IMR-90 (cell line): ENCODE measurements around the gene PLEKHG4. TPM values are rescaled to one million over a fixed set of nuclear protein-coding genes. Genes with fewer than 3 reads are reported as not detected.

ENCODE experiments used
- ATAC-seq: fragments of 200-7000 bp; cut with Tn5 transposase; 2 replicates; pipeline ENCODE4 v1.9.1; 2020; ENCODE audit warnings: low read depth, mild to moderate bottlenecking, moderate library complexity
- BruUV-seq: library from RNA; stranded (reverse); fragments of 400-500 nt; replicated peaks from 2 replicates; lab custom pipeline; 2021; lab: Mats Ljungman, UMichigan
- CTCF ChIA-PET: fragments of 300-600 bp; formaldehyde crosslinking; extraction: SDS; loops from one replicate; lab custom pipeline; 2021; ENCODE audit warnings: antibody characterized with exemption; lab: Yijun Ruan, JAX
- POLR2A ChIA-PET: fragments of 300-600 bp; sonication (Branson Sonifier 250); formaldehyde crosslinking; loops from one replicate; lab custom pipeline; 2022; ENCODE audit warnings: antibody characterized with exemption; ENCODE audit not compliant: unreplicated experiment; lab: Charles Lee
- DNase-seq: peaks from one replicate; pipeline ENCODE4 v3.0.0; 2013
- H2AFZ ChIP-seq: replicated peaks from 2 replicates; pipeline ENCODE3; 2013; ENCODE audit warnings: low read length, mild to moderate bottlenecking; ENCODE audit not compliant: poor library complexity
- H2AK5ac ChIP-seq: 2 replicates; pipeline ENCODE4 v1.6.1; 2013; ENCODE audit warnings: low read depth, low read length, inconsistent platforms
- H2AK9ac ChIP-seq: replicated peaks from 2 replicates; pipeline ENCODE3; 2013; ENCODE audit warnings: mild to moderate bottlenecking, low read depth, low read length, moderate library complexity; ENCODE audit not compliant: poor library complexity
- H2BK120ac ChIP-seq: 2 replicates; pipeline ENCODE4 v1.6.1; 2013; ENCODE audit warnings: low read depth, low read length, inconsistent platforms
- H2BK15ac ChIP-seq: 3 replicates; pipeline ENCODE4 v1.6.1; 2013; ENCODE audit warnings: low read depth, low read length, inconsistent platforms
- H2BK20ac ChIP-seq: 2 replicates; pipeline ENCODE4 v1.6.1; 2013; ENCODE audit warnings: low read depth, mild to moderate bottlenecking, inconsistent platforms, low read length, moderate library complexity
- H2BK5ac ChIP-seq: 2 replicates; pipeline ENCODE4 v1.6.1; 2013; ENCODE audit warnings: mild to moderate bottlenecking, low read depth, low read length, inconsistent platforms; ENCODE audit not compliant: poor library complexity, severe bottlenecking
- H3K14ac ChIP-seq: replicated peaks from 2 replicates; pipeline ENCODE4 v1.6.1; 2013; ENCODE audit warnings: low read depth, low read length, inconsistent platforms
- H3K18ac ChIP-seq: 2 replicates; pipeline ENCODE4 v1.6.1; 2013; ENCODE audit warnings: low read depth, low read length, control low read depth
- H3K23ac ChIP-seq: 2 replicates; pipeline ENCODE4 v1.6.1; 2013; ENCODE audit warnings: low read depth, low read length, inconsistent platforms
- H3K27ac ChIP-seq: 2 replicates; pipeline ENCODE4 v1.5.1; 2013; ENCODE audit warnings: mild to moderate bottlenecking, control low read depth, low read length; ENCODE audit not compliant: insufficient read depth
- H3K27me3 ChIP-seq: 2 replicates; pipeline ENCODE4 v1.6.1; 2013; ENCODE audit warnings: low read length; ENCODE audit not compliant: control insufficient read depth, insufficient read depth
- H3K36me3 ChIP-seq: 2 replicates; pipeline ENCODE4 v1.6.1; 2013; ENCODE audit warnings: low read length, mixed read lengths; ENCODE audit not compliant: control insufficient read depth, insufficient read depth
- H3K4ac ChIP-seq: 2 replicates; pipeline ENCODE4 v1.6.1; 2013; ENCODE audit warnings: low read depth, low read length, inconsistent platforms
- H3K4me1 ChIP-seq: 2 replicates; pipeline ENCODE4 v1.6.1; 2013; ENCODE audit warnings: low read length, mixed read lengths; ENCODE audit not compliant: control insufficient read depth, insufficient read depth
- H3K4me2 ChIP-seq: 2 replicates; pipeline ENCODE4 v1.6.1; 2013; ENCODE audit warnings: low read depth, mild to moderate bottlenecking, control low read depth, low read length, moderate library complexity
- H3K4me3 ChIP-seq: 2 replicates; pipeline ENCODE4 v1.5.1; 2013; ENCODE audit warnings: low read depth, mild to moderate bottlenecking, control low read depth, low read length, moderate library complexity; ENCODE audit not compliant: insufficient read depth
- H3K56ac ChIP-seq: 2 replicates; pipeline ENCODE4 v1.6.1; 2013; ENCODE audit warnings: low read length, inconsistent platforms; ENCODE audit not compliant: insufficient read depth; ENCODE audit errors: extremely low read depth
- H3K79me1 ChIP-seq, 2 experiments: 2 replicates each; pipeline ENCODE4 v1.6.1; 2013; ENCODE audit warnings: low read length in 2 of 2, inconsistent platforms in 1 of 2, low read depth in 1 of 2
- H3K9ac ChIP-seq: 2 replicates; pipeline ENCODE4 v1.6.1; 2013; ENCODE audit warnings: low read depth, low read length, control low read depth
- H3K9me1 ChIP-seq: 2 replicates; pipeline ENCODE4 v1.6.1; 2013; ENCODE audit warnings: low read length, inconsistent platforms; ENCODE audit not compliant: insufficient read depth
- H3K9me3 ChIP-seq: 2 replicates; pipeline ENCODE4 v1.6.1; 2013; ENCODE audit warnings: low read length; ENCODE audit not compliant: control insufficient read depth, insufficient read depth
- H4K20me1 ChIP-seq: 2 replicates; pipeline ENCODE4 v1.6.1; 2013; ENCODE audit warnings: low read length, inconsistent platforms; ENCODE audit not compliant: insufficient read depth
- H4K5ac ChIP-seq: 2 replicates; pipeline ENCODE4 v1.6.1; 2013; ENCODE audit warnings: mild to moderate bottlenecking, low read depth, low read length, control low read depth
- H4K8ac ChIP-seq, 2 experiments: 2 replicates each; pipeline ENCODE4 v1.6.1; 2013; ENCODE audit warnings: low read depth in 2 of 2, low read length in 2 of 2, control low read depth in 1 of 2, inconsistent platforms in 1 of 2
- H4K91ac ChIP-seq: 2 replicates; pipeline ENCODE4 v1.6.1; 2013; ENCODE audit warnings: low read depth, low read length, inconsistent platforms; ENCODE audit not compliant: insufficient read depth
- BHLHE40 ChIP-seq: fragments of 150-350 bp; IDR thresholded peaks from 2 replicates; pipeline ENCODE4 v1.6.1; 2016; ENCODE audit warnings: mild to moderate bottlenecking, low read depth, low read length
- CEBPB ChIP-seq: IDR thresholded peaks from 2 replicates; pipeline ENCODE4 v1.6.1; 2012; ENCODE audit warnings: low read depth, low read length, improper control_type of control experiment
- CHD1 ChIP-seq: IDR thresholded peaks from 2 replicates; pipeline ENCODE4 v1.6.1; 2012; ENCODE audit warnings: low read depth, low read length, improper control_type of control experiment
- CTCF ChIP-seq: conservative IDR thresholded peaks from 2 replicates; pipeline ENCODE4 v1.5.1; 2012; ENCODE audit warnings: mild to moderate bottlenecking, low read depth, low read length, improper control_type of control experiment
- ELK1 ChIP-seq: fragments of 150-350 bp; IDR thresholded peaks from 2 replicates; pipeline ENCODE4 v1.6.1; 2016; ENCODE audit warnings: low read depth, mild to moderate bottlenecking, low read length, moderate library complexity, borderline replicate concordance
- FOS ChIP-seq: fragments of 150-350 bp; IDR thresholded peaks from 2 replicates; pipeline ENCODE4 v1.6.1; 2016; ENCODE audit warnings: low read depth, low read length
- MAFK ChIP-seq: IDR thresholded peaks from 2 replicates; pipeline ENCODE4 v1.6.1; 2012; ENCODE audit warnings: low read depth, low read length, improper control_type of control experiment
- MAZ ChIP-seq: IDR thresholded peaks from 2 replicates; pipeline ENCODE4 v1.6.1; 2012; ENCODE audit warnings: low read depth, mild to moderate bottlenecking, low read length, improper control_type of control experiment, moderate library complexity, borderline replicate concordance
- MXI1 ChIP-seq: IDR thresholded peaks from 2 replicates; pipeline ENCODE4 v1.6.1; 2012; ENCODE audit warnings: low read depth, mild to moderate bottlenecking, low read length, moderate library complexity, borderline replicate concordance
- NFE2L2 ChIP-seq: fragments of 150-350 bp; IDR thresholded peaks from 2 replicates; pipeline ENCODE4 v1.6.1; 2016; ENCODE audit warnings: low read depth, mild to moderate bottlenecking, low read length
- POLR2A ChIP-seq: IDR thresholded peaks from 2 replicates; pipeline ENCODE4 v1.6.1; 2012; ENCODE audit warnings: mild to moderate bottlenecking, low read depth, low read length
- RAD21 ChIP-seq: IDR thresholded peaks from 2 replicates; pipeline ENCODE4 v1.6.1; 2012; ENCODE audit warnings: low read length, improper control_type of control experiment
- RCOR1 ChIP-seq: IDR thresholded peaks from 2 replicates; pipeline ENCODE4 v1.6.1; 2012; ENCODE audit warnings: mild to moderate bottlenecking, low read length, improper control_type of control experiment; ENCODE audit not compliant: insufficient replicate concordance
- RFX5 ChIP-seq: IDR thresholded peaks from 2 replicates; pipeline ENCODE4 v1.8.0; 2012; ENCODE audit warnings: low read depth, mild to moderate bottlenecking, low read length, moderate library complexity
- SMC3 ChIP-seq: fragments of 150-350 bp; IDR thresholded peaks from 2 replicates; pipeline ENCODE4 v1.6.1; 2016; ENCODE audit warnings: low read depth, mild to moderate bottlenecking, antibody characterized with exemption, low read length, moderate library complexity
- USF2 ChIP-seq: fragments of 150-350 bp; IDR thresholded peaks from 2 replicates; pipeline ENCODE4 v1.6.1; 2017; ENCODE audit warnings: mild to moderate bottlenecking, antibody characterized with exemption, low read length, low read depth
- WGBS, 2 experiments: methylation state at CpG; one replicate each; pipeline versions ENCODE4 v1.1.5 to v1.1.7; 2013; ENCODE audit warnings: missing lambda C conversion rate in 2 of 2; ENCODE audit not compliant: insufficient read length in 1 of 2; ENCODE audit errors: extremely low coverage in 2 of 2; 5-methylcytosine and 5-hydroxymethylcytosine counted together
- dilution Hi-C: fragments of 300-500 bp; cut with HindIII; formaldehyde crosslinking; loops from one replicate; pipeline ENCODE4 v1.14.3; 2018; ENCODE audit warnings: low sequenced_read_pairs; ENCODE audit not compliant: unreplicated experiment
- in situ Hi-C: fragments of 300-500 bp; cut with MboI; formaldehyde crosslinking; loops from 3 replicates; pipeline ENCODE4 v1.14.3; 2019; ENCODE audit warnings: low sequenced_read_pairs, inconsistent platforms, mixed read lengths
- intact Hi-C: fragments of 100-400 bp; cut with micrococcal nuclease; formaldehyde crosslinking; loops from 2 replicates; pipeline ENCODE4 v1.10.0; 2022
- polyA plus RNA-seq, 3 experiments: library from polyadenylated mRNA; depleted of rRNA; stranded (reverse); fragments of >200 nt; gene quantifications; 2 replicates each; pipeline ENCODE4 v1.2.3, GENCODE V29; 2012; ENCODE audit warnings: low replicate concordance in 1 of 3
- total RNA-seq: library from RNA; depleted of rRNA; stranded (reverse); fragments of >200 nt; gene quantifications from 2 replicates; pipeline ENCODE4 v1.2.3, GENCODE V29; 2012

Gene PLEKHG4
- total and polyA plus RNA-seq, 2 of the 4 experiments (the other 2 are of a cell fraction) = 14.0 to 50.7 TPM

GRCh38 chr16:67271446-67271845 is 7.9 kb upstream of the PLEKHG4 start:
- POLR2A ChIA-PET = no interaction called here
- BruUV-seq = no TSS peak

More at GRCh38 chr16:67271446-67271845, 7.9 kb upstream of the PLEKHG4 start:
- Histone ChIP-seq H2BK20ac (no peak overlapping the region), H3K56ac (no peak overlapping the region), H3K9me3 (no peaks in the 10 kb centered on the region), H3K36me3 (peaks cover 7% of the 10 kb centered on the region), H3K14ac (no peak overlapping the region), H2BK15ac (no peak overlapping the region), H3K18ac (no peak overlapping the region), H4K8ac (no peak overlapping the region), H4K20me1 (no peaks in the 10 kb centered on the region), H3K23ac (no peak overlapping the region), H3K4ac (no peak overlapping the region; the same call in 1 of the 2 replicates), H4K5ac (no peak overlapping the region), H3K27me3 (no peaks in the 10 kb centered on the region), H3K9me1 (peaks cover 13% of the 10 kb centered on the region), H2AK5ac (no peak overlapping the region), H4K91ac (no peak overlapping the region), H2AK9ac (no peak overlapping the region), H2BK120ac (no peak overlapping the region), H3K4me1 (peaks cover 9% of the 10 kb centered on the region), H2BK5ac (no peak overlapping the region), H3K27ac (no peak overlapping the region), H3K79me1 (peaks cover 9 to 16% of the 10 kb centered on the region in 2 experiments; a peak in 3 of 4 replicates), H3K4me3 (no peak overlapping the region), H3K4me2 (no peak overlapping the region), H3K9ac (no peak overlapping the region), H2AFZ (no peak overlapping the region)
- in situ Hi-C loops (no loop called here), intact Hi-C loops (no loop called here), dilution Hi-C loops (no loop called here)
- CTCF ChIA-PET = no interaction called here
- 100% methylated on average over 1 of the region's 4 CpGs; no CpG with 5 or more reads in 1 of the 2 experiments for WGBS, 2 experiments
- ATAC-seq (no peak), DNase-seq (no peak)
- TF ChIP-seq RFX5 = no peak
- TF ChIP-seq RCOR1 = no peak
- TF ChIP-seq CTCF = no peak
- no peak for TF ChIP-seq MAFK
- TF ChIP-seq NFE2L2 = no peak
- no peak for TF ChIP-seq SMC3
- no peak for TF ChIP-seq MXI1
- TF ChIP-seq BHLHE40 = no peak
- no peak for TF ChIP-seq CHD1
- no peak for TF ChIP-seq RAD21
- TF ChIP-seq POLR2A = no peak
- no peak for TF ChIP-seq ELK1
- TF ChIP-seq CEBPB = no peak
- TF ChIP-seq FOS = no peak
- no peak for TF ChIP-seq MAZ
- no peak for TF ChIP-seq USF2
